GM12878 (cell line): ENCODE results near the gene TEX2. TPM values are rescaled to one million over a fixed set of nuclear protein-coding genes. Genes with fewer than 3 reads are reported as not detected.

Source experiments
- ATAC-seq: fragments of 200-7000 bp; cut with Tn5 transposase; 3 replicates; pipeline ENCODE4 v1.9.1; 2020; ENCODE audit warnings: mild to moderate bottlenecking, moderate library complexity
- BruUV-seq: library from RNA; stranded (reverse); fragments of 400-500 nt; replicated peaks from 2 replicates; lab custom pipeline; 2021; lab: Mats Ljungman, UMichigan
- CTCF ChIA-PET: fragments of 300-600 bp; sonication (Branson Sonifier 250); formaldehyde crosslinking; extraction: SDS; loops from one replicate; lab custom pipeline; 2021; ENCODE audit warnings: inconsistent platforms; lab: Yijun Ruan, JAX
- POLR2A ChIA-PET: fragments of 350-600 bp; formaldehyde crosslinking; extraction: SDS; loops from one replicate; lab custom pipeline; 2021; ENCODE audit warnings: inconsistent platforms; lab: Charles Lee
- RAD21 ChIA-PET: fragments of 300-600 bp; sonication (Branson Sonifier 250); formaldehyde crosslinking; loops from one replicate; lab custom pipeline; 2023; ENCODE audit warnings: antibody characterized with exemption; ENCODE audit not compliant: unreplicated experiment; lab: Charles Lee
- SMC1A ChIA-PET: fragments of 300-600 bp; sonication (Branson Sonifier 250); formaldehyde crosslinking; loops from one replicate; lab custom pipeline; 2023; ENCODE audit not compliant: unreplicated experiment, uncharacterized antibody; lab: Charles Lee
- DNase-seq: peaks from one replicate; pipeline ENCODE4 v3.0.0-alpha.2; 2011; ENCODE audit warnings: low read depth, low spot score
- FAIRE-seq: peaks from 3 replicates; lab custom pipeline; 2011; peaks lifted over from hg19 to GRCh38; lab: Jason Lieb, UNC
- H2AFZ ChIP-seq: 2 replicates; pipeline ENCODE4 v1.6.0; 2011; ENCODE audit warnings: low read depth, low read length, control low read depth; ENCODE audit not compliant: control insufficient read depth
- H3K27ac ChIP-seq: 2 replicates; pipeline ENCODE4 v1.5.1; 2011; ENCODE audit warnings: control low read depth; ENCODE audit not compliant: control insufficient read depth, insufficient read depth
- H3K27me3 ChIP-seq, 2 experiments: replicated peaks in 1 of 2; 2 replicates each; pipeline versions ENCODE4 v1.6.0 to v1.6.1; 2011; ENCODE audit warnings: low read length in 1 of 2; ENCODE audit not compliant: control insufficient read depth in 2 of 2, insufficient read depth in 2 of 2
- H3K36me3 ChIP-seq, 2 experiments: 2 replicates each; pipeline ENCODE4 v1.5.1; 2011; ENCODE audit warnings: low read length in 1 of 2; ENCODE audit not compliant: control insufficient read depth in 2 of 2, insufficient read depth in 2 of 2
- H3K4me1 ChIP-seq: 2 replicates; pipeline ENCODE4 v1.6.1; 2011; ENCODE audit warnings: mild to moderate bottlenecking, low read length, moderate library complexity, mixed read lengths; ENCODE audit not compliant: control insufficient read depth, insufficient read depth
- H3K4me2 ChIP-seq: 2 replicates; pipeline ENCODE4 v1.6.0; 2011; ENCODE audit warnings: control low read depth; ENCODE audit not compliant: control insufficient read depth, insufficient read depth
- H3K4me3 ChIP-seq: fragments of 200-600 bp; sonication (generic); 2 replicates; pipeline ENCODE4 v1.5.1; 2016
- H3K79me2 ChIP-seq: 2 replicates; pipeline ENCODE4 v1.6.0; 2011; ENCODE audit warnings: low read length; ENCODE audit not compliant: control insufficient read depth, insufficient read depth
- H3K9ac ChIP-seq: 2 replicates; pipeline ENCODE4 v1.8.0; 2011; ENCODE audit warnings: low read length, control low read depth, mixed read lengths; ENCODE audit not compliant: control insufficient read depth, insufficient read depth
- H3K9me3 ChIP-seq: replicated peaks from 3 replicates; pipeline ENCODE4 v1.5.1; 2011; ENCODE audit warnings: mild to moderate bottlenecking, low read length; ENCODE audit not compliant: control insufficient read depth, insufficient read depth
- H4K20me1 ChIP-seq: 2 replicates; pipeline ENCODE4 v1.6.0; 2011; ENCODE audit not compliant: control insufficient read depth, insufficient read depth
- ASH2L ChIP-seq: fragments of 300-600, 200-600 bp; sonication (generic); IDR thresholded peaks from 2 replicates; pipeline ENCODE4 v1.6.1; 2017; ENCODE audit warnings: low read depth, mild to moderate bottlenecking, borderline replicate concordance
- MTA2 ChIP-seq: fragments of 450-650 bp; IDR thresholded peaks from 2 replicates; pipeline ENCODE4 v1.6.1; 2016; ENCODE audit warnings: low read depth, mild to moderate bottlenecking, moderate library complexity
- NBN ChIP-seq: fragments of 450-650 bp; IDR thresholded peaks from 2 replicates; pipeline ENCODE4 v1.6.1; 2016
- NR2C1 ChIP-seq: fragments of 450-650 bp; IDR thresholded peaks from 2 replicates; pipeline ENCODE4 v1.6.1; 2017; ENCODE audit warnings: antibody characterized with exemption, mild to moderate bottlenecking, moderate library complexity
- NRF1 ChIP-seq: conservative IDR thresholded peaks from 2 replicates; pipeline ENCODE4 v1.6.1; 2011; ENCODE audit warnings: mild to moderate bottlenecking, low read depth, low read length, improper control_type of control experiment
- PAX5 ChIP-seq: IDR thresholded peaks from 2 replicates; pipeline ENCODE4 v1.6.1; 2011; ENCODE audit warnings: low read depth, low read length, borderline replicate concordance
- PML ChIP-seq: IDR thresholded peaks from 2 replicates; pipeline ENCODE4 v1.6.1; 2012; ENCODE audit warnings: low read length, inconsistent platforms
- POLR2A ChIP-seq: IDR thresholded peaks from 2 replicates; pipeline ENCODE4 v1.6.1; 2011; ENCODE audit warnings: low read depth, mild to moderate bottlenecking, low read length
- RCOR1 ChIP-seq: conservative IDR thresholded peaks from 2 replicates; pipeline ENCODE4 v1.6.1; 2012; ENCODE audit warnings: low read depth, low read length, improper control_type of control experiment
- RUNX3 ChIP-seq: IDR thresholded peaks from 2 replicates; pipeline ENCODE4 v1.6.1; 2012; ENCODE audit warnings: low read length, inconsistent platforms
- TARDBP ChIP-seq: IDR thresholded peaks from 2 replicates; pipeline ENCODE4 v1.6.1; 2016; ENCODE audit warnings: borderline replicate concordance
- WGBS: methylation state at CpG from one replicate; pipeline ENCODE4 v1.1.6; 2016; ENCODE audit warnings: low lambda C conversion rate; ENCODE audit not compliant: insufficient replicate concordance, insufficient coverage; ENCODE audit errors: missing lambda C conversion rate; 5-methylcytosine and 5-hydroxymethylcytosine counted together
- in situ Hi-C: fragments of 300-500 bp; cut with MboI; formaldehyde crosslinking; loops from 9 replicates; pipeline ENCODE4 v1.14.3; 2018; ENCODE audit warnings: mixed read lengths
- intact Hi-C: fragments of 100-400 bp; cut with micrococcal nuclease; formaldehyde crosslinking; loops from one replicate; pipeline ENCODE4 v1.14.2; 2022; ENCODE audit not compliant: unreplicated experiment
- polyA plus RNA-seq, 11 experiments: library from polyadenylated mRNA; depleted of rRNA in 4 of 11; unstranded in 6 of 11; stranded (reverse) in 5 of 11; fragments of >200 nt; fragmentation: Nextera tagmentation in 4 of 11; fragmentation: Illumina TruSeq in 1 of 11; extraction: Ambion mirVana in 4 of 11; extraction: Trizol in 1 of 11; gene quantifications; 1 replicate in 1 of 11; 2 replicates in 10 of 11; pipeline versions ENCODE4 v1.2.1 to v1.2.3, GENCODE V29; 2011 to 2016; ENCODE audit warnings: inconsistent platforms in 2 of 11, missing spikeins in 2 of 11, low read depth in 1 of 11
- total RNA-seq, 4 experiments: library from RNA; depleted of rRNA in 3 of 4; stranded (reverse); fragments of >200 nt in 3 of 4; fragmentation: Illumina TruSeq in 1 of 4; extraction: Trizol in 1 of 4; gene quantifications; 2 replicates each; pipeline versions ENCODE4 v1.2.1 to v1.2.3, GENCODE V29; 2013 to 2021
- TF ChIP-seq, protein P1 (sequence below): fragments of 450-650 bp; conservative IDR thresholded peaks from 2 replicates; pipeline ENCODE4 v1.6.1; 2017; ENCODE audit warnings: mild to moderate bottlenecking, moderate library complexity
- TF ChIP-seq, protein P2 (sequence below): fragments of 150-350 bp; IDR thresholded peaks from 2 replicates; pipeline ENCODE4 v1.6.1; 2014; ENCODE audit warnings: mild to moderate bottlenecking, low read depth, low read length
- TF ChIP-seq, protein P3 (sequence below): IDR thresholded peaks from 2 replicates; pipeline ENCODE4 v1.6.1; 2011; ENCODE audit warnings: borderline replicate concordance, low read depth, mild to moderate bottlenecking, moderate library complexity, mixed read lengths, low read length; ENCODE audit not compliant: insufficient read depth; ENCODE audit errors: extremely low read length
- TF ChIP-seq, protein P4 (sequence below): fragments of 450-650 bp; IDR thresholded peaks from 2 replicates; pipeline ENCODE4 v1.6.1; 2017; ENCODE audit warnings: mild to moderate bottlenecking, low read depth, inconsistent platforms; ENCODE audit not compliant: poor library complexity, severe bottlenecking

The TEX2 gene
- total and polyA plus RNA-seq, 10 of the 15 experiments (the other 5 are each of a cell fraction or from before 2014, with no cell fraction given) = 3.8 to 19.9 (median 15.8) TPM

DNA sequence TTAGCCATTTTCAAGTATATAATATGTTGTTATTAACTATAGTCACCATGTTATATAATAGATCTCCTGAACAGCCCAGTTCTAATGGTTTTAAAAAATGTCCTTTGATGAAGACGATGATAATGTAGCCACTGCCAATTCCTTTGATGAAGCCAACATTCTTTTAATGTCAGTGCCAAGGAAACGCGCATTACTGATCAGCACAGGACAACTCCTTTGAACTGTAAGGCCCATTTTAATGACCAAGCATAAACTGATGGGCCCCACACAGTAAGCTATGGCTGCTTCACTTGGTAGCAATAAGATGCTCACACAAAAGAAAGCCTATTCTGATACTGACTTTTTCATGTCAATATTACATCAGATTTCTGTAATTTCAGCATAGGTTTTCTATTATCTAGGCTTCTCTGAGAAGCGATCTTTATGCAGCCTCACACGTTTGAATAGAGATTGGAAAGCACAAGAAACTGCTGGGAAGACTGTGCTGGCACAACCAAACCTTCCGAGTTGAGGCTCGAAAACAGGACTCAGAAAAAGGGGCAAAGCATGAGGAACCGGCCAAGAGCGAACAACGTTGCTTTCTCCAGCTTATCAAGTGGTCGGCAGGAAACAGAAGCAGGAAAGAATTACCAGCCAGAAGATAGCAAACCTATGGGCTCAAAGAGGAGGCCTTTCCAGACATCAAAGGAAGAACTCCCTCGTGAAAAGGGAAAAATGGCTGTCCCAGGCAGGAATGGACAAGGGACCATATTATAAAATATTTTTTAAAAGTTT lies 152.5 kb downstream of the TEX2 start:
- DNase-seq (no peak), FAIRE-seq (no peak), ATAC-seq (no peak)
- Histone ChIP-seq H3K4me3 (no peak overlapping the region), H3K79me2 (peaks cover 7% of the 10 kb centered on the region), H3K9me3 (no peaks in the 10 kb centered on the region; the same call in 2 of the 3 replicates), H3K27ac (no peak overlapping the region), H3K9ac (no peak overlapping the region), H3K36me3 (peaks cover 0 to 2% of the 10 kb centered on the region in 2 experiments; a peak in 1 of 4 replicates), H2AFZ (no peak overlapping the region), H3K4me1 (peaks cover 19% of the 10 kb centered on the region; the same call in 1 of the 2 replicates), H4K20me1 (no peaks in the 10 kb centered on the region), H3K27me3 (no peaks in the 10 kb centered on the region), H3K4me2 (no peak overlapping the region)
- RAD21 ChIA-PET = interaction anchor here (0.9 to 1.3 kb wide), 2 partner anchors 28 to 36 kb away, joined by 3 read pairs; no protein-coding TSS in a partner anchor
- no TSS peak for BruUV-seq
- CTCF ChIA-PET = interaction anchor here (1.1 to 2.9 kb wide), 2 partner anchors 28 to 81 kb away, joined by 3 to 14 read pairs; no protein-coding TSS in a partner anchor
- SMC1A ChIA-PET = interaction anchor here (1.1 to 2.8 kb wide), 3 partner anchors 11 to 35 kb away, joined by 3 to 19 read pairs (median 4); no protein-coding TSS in a partner anchor
- POLR2A ChIA-PET = interaction anchor here (0.9 to 1.4 kb wide), 3 partner anchors 10 to 18 kb away, joined by 3 to 9 read pairs (median 4); no protein-coding TSS in a partner anchor
- intact Hi-C loops = no loop called here
- 89% methylated on average over 12 of the region's 12 CpGs for WGBS
- TF ChIP-seq POLR2A = no peak
- TF ChIP-seq, protein P1, sequence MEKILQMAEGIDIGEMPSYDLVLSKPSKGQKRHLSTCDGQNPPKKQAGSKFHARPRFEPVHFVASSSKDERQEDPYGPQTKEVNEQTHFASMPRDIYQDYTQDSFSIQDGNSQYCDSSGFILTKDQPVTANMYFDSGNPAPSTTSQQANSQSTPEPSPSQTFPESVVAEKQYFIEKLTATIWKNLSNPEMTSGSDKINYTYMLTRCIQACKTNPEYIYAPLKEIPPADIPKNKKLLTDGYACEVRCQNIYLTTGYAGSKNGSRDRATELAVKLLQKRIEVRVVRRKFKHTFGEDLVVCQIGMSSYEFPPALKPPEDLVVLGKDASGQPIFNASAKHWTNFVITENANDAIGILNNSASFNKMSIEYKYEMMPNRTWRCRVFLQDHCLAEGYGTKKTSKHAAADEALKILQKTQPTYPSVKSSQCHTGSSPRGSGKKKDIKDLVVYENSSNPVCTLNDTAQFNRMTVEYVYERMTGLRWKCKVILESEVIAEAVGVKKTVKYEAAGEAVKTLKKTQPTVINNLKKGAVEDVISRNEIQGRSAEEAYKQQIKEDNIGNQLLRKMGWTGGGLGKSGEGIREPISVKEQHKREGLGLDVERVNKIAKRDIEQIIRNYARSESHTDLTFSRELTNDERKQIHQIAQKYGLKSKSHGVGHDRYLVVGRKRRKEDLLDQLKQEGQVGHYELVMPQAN = no peak
- no peak for TF ChIP-seq ASH2L
- TF ChIP-seq NRF1 = no peak
- TF ChIP-seq MTA2 = no peak
- TF ChIP-seq, protein P2, sequence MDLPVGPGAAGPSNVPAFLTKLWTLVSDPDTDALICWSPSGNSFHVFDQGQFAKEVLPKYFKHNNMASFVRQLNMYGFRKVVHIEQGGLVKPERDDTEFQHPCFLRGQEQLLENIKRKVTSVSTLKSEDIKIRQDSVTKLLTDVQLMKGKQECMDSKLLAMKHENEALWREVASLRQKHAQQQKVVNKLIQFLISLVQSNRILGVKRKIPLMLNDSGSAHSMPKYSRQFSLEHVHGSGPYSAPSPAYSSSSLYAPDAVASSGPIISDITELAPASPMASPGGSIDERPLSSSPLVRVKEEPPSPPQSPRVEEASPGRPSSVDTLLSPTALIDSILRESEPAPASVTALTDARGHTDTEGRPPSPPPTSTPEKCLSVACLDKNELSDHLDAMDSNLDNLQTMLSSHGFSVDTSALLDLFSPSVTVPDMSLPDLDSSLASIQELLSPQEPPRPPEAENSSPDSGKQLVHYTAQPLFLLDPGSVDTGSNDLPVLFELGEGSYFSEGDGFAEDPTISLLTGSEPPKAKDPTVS = no peak
- no peak for TF ChIP-seq NBN
- TF ChIP-seq, protein P3, sequence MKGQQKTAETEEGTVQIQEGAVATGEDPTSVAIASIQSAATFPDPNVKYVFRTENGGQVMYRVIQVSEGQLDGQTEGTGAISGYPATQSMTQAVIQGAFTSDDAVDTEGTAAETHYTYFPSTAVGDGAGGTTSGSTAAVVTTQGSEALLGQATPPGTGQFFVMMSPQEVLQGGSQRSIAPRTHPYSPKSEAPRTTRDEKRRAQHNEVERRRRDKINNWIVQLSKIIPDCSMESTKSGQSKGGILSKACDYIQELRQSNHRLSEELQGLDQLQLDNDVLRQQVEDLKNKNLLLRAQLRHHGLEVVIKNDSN = no peak
- TF ChIP-seq TARDBP = no peak
- no peak for TF ChIP-seq RCOR1
- TF ChIP-seq RUNX3 = no peak
- TF ChIP-seq PAX5 = no peak
- TF ChIP-seq PML = no peak
- TF ChIP-seq, protein P4, sequence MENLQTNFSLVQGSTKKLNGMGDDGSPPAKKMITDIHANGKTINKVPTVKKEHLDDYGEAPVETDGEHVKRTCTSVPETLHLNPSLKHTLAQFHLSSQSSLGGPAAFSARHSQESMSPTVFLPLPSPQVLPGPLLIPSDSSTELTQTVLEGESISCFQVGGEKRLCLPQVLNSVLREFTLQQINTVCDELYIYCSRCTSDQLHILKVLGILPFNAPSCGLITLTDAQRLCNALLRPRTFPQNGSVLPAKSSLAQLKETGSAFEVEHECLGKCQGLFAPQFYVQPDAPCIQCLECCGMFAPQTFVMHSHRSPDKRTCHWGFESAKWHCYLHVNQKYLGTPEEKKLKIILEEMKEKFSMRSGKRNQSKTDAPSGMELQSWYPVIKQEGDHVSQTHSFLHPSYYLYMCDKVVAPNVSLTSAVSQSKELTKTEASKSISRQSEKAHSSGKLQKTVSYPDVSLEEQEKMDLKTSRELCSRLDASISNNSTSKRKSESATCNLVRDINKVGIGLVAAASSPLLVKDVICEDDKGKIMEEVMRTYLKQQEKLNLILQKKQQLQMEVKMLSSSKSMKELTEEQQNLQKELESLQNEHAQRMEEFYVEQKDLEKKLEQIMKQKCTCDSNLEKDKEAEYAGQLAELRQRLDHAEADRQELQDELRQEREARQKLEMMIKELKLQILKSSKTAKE = no peak
- no peak for TF ChIP-seq NR2C1
- in situ Hi-C loops = no loop called here
